ENCODE results near the gene ADNP2. TPM values are rescaled to one million over a fixed set of nuclear protein-coding genes. Genes with fewer than 3 reads are reported as not detected.

The ADNP2 gene
- total RNA-seq, 4 donors from 2014 or later, result 15.0 to 22.3 (median 17.7) TPM

GRCh38 chr18:80170395-80171053, 61.5 kb downstream of the ADNP2 start:
- Histone ChIP-seq H3K27me3 (no peaks in the 10 kb centered on the region), H3K4me3 (peak overlapping the region in 1 of 2 donors; percentile 37), H3K27ac (peak overlapping the region in 1 of 4 donors; percentile 48), H3K4me1 (peaks cover 0 to 16% (median 0%) of the 10 kb centered on the region in 3 donors), H3K36me3 (no peaks in the 10 kb centered on the region), H3K9me3 (no peaks in the 10 kb centered on the region)
- 56 to 68% methylated on average over 2 to 5 of the region's 7 CpGs for WGBS, 2 donors (ENCODE audit: low coverage in 1 of 2)
- ATAC-seq, result no peak
- no peak for TF ChIP-seq POLR2A (IDR thresholded peaks at IDR 0.05)
- no peak for TF ChIP-seq POLR2AphosphoS5 (IDR thresholded peaks at IDR 0.05)
- TF ChIP-seq CTCF (IDR thresholded peaks at IDR 0.05), result no peak
- TF ChIP-seq EP300 (IDR thresholded peaks at IDR 0.05), result no peak

GRCh38 chr18:80171054-80171872, 62.2 kb downstream of the ADNP2 start:
- Histone ChIP-seq H3K36me3 (no peaks in the 10 kb centered on the region), H3K9me3 (no peaks in the 10 kb centered on the region), H3K4me1 (peaks cover 0 to 16% (median 0%) of the 10 kb centered on the region in 3 donors), H3K27ac (peak overlapping the region in 3 of 4 donors; percentile 5 to 48 (median 8)), H3K27me3 (no peaks in the 10 kb centered on the region), H3K4me3 (peak overlapping the region; percentile 2 to 37)
- ATAC-seq, result peak; percentile 76
- peak in 3 of 4 experiments; percentile 80 to 90 (median 86) for TF ChIP-seq CTCF (IDR thresholded peaks at IDR 0.05)
- TF ChIP-seq POLR2AphosphoS5 (IDR thresholded peaks at IDR 0.05), result no peak
- 13 to 16% methylated on average over 22 to 23 of the region's 23 CpGs for WGBS, 2 donors (ENCODE audit: low coverage in 1 of 2)

GRCh38 chr18:80172056-80172455, 63.0 kb downstream of the ADNP2 start:
- Histone ChIP-seq H3K9me3 (no peaks in the 10 kb centered on the region), H3K4me3 (no peak overlapping the region), H3K27ac (peak overlapping the region in 1 of 4 donors; percentile 48), H3K36me3 (no peaks in the 10 kb centered on the region), H3K27me3 (no peaks in the 10 kb centered on the region), H3K4me1 (peaks cover 0 to 16% (median 0%) of the 10 kb centered on the region in 3 donors)
- WGBS, 2 donors (ENCODE audit: low coverage in 1 of 2), result 79 to 80% methylated on average over 4 of the region's 4 CpGs
- no peak for ATAC-seq
- no peak for TF ChIP-seq CTCF (IDR thresholded peaks at IDR 0.05)
- TF ChIP-seq EP300 (IDR thresholded peaks at IDR 0.05), result no peak
- no peak for TF ChIP-seq POLR2AphosphoS5 (IDR thresholded peaks at IDR 0.05)
- TF ChIP-seq POLR2A (IDR thresholded peaks at IDR 0.05), result no peak

GRCh38 chr18:80173060-80173459, 64.0 kb downstream of the ADNP2 start:
- ATAC-seq, result no peak
- Histone ChIP-seq H3K4me3 (no peak overlapping the region), H3K36me3 (no peaks in the 10 kb centered on the region), H3K27me3 (no peaks in the 10 kb centered on the region), H3K27ac (no peak overlapping the region), H3K9me3 (no peaks in the 10 kb centered on the region), H3K4me1 (peaks cover 0 to 16% (median 0%) of the 10 kb centered on the region in 3 donors)
- TF ChIP-seq POLR2AphosphoS5 (IDR thresholded peaks at IDR 0.05) (no peak), POLR2A (IDR thresholded peaks at IDR 0.05) (no peak), EP300 (IDR thresholded peaks at IDR 0.05) (no peak), CTCF (IDR thresholded peaks at IDR 0.05) (no peak)
- WGBS, 2 donors (ENCODE audit: low coverage in 1 of 2), result 55% methylated on average over 2 of the region's 10 CpGs; no CpG with 5 or more reads in 1 of the 2 donors

Measured in gastroesophageal sphincter (tissue), 4 donors.